HG03064 (cell line): ENCODE measurements around the gene NDUFAB1.
"Not testable (repeated sequence)": the region's sequence is repeated elsewhere in the genome, so short reads cannot be mapped to it uniquely, and the experiment has no call there.

Experiments used
- ATAC-seq: cut with Tn5 transposase; IDR thresholded peaks from one replicate; pipeline ENCODE4 v1.9.1; 2021; ENCODE audit warnings: low read depth; ENCODE audit not compliant: unreplicated experiment

The NDUFAB1 gene

DNA sequence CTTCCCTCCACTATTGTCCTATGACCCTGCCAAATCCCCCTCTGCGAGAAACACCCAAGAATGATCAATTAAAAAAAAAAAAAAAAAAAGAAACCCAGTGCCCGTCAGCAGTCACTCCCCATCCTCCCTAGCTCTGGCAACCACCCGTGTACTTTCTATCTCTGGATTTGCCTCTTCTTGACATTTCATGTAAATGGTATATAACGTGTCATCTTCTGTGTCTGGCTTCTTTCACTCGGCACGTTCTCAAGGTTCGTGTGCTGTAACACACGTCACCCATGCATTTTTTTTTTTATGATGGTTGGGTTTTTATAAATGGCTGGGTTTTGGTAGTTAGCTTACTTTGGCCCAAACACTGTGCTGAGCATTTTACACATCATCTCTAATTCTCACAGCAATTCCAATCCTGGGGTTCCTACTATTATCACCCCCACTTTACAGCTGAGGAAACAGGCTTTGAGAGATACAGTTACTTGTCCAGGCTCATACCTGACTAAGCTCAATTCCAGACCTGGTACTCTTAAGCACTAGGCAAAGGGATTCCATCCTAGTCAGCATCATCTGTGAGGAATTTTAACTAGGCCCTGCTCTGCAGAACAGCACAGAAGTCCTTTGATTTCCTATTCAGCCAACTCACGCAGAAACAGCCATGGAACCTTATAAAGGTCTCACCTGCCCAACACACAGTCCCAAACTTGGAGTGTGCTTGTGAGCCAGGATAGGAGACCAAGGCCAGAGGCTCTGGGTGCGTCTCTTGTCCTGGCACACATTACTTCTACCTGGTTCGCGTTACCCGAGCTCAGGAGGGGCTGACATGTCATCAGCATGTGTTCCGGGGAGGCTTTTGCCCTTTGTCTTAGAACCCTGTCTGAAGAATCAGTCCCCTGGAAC lies 11.7 kb downstream of the NDUFAB1 start:
- ATAC-seq: no peak

DNA sequence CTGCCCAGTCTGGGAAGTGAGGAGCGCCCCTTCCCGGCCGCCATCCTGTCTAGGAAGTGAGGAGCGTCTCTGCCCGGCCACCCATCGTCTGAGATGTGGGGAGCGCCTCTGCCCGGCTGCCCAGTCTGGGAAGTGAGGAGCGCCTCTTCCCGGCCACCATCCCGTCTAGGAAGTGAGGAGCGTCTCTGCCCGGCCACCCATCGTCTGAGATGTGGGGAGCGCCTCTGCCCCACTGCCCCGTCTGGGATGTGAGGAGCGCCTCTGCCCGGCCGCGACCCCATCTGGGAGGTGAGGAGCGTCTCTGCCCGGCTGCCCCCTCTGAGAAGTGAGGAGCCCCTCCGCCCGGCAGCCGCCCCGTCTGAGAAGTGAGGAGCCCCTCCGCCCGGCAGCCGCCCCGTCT lies 12.8 kb downstream of the NDUFAB1 start:
- not testable (repeated sequence) for ATAC-seq

DNA sequence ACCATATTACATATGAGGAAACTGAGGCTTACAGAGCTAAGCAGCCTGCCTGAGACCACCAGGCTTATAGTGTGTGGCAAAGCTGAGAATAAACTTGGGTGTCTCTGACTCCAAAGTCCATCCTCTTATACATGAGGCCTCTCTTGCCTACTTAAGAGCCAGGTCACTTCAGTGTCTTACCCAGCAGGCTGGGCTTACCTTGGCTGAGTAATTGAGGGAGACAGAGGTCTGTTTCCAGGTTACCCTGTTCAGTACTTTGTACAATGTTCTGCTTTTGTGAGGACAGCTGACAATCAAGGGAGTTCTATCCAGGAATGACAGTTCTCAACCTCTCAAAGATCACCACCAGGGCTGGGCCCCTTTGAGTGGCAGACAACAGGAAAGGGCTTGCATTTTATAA lies 14.4 kb downstream of the NDUFAB1 start:
- ATAC-seq: no peak

DNA sequence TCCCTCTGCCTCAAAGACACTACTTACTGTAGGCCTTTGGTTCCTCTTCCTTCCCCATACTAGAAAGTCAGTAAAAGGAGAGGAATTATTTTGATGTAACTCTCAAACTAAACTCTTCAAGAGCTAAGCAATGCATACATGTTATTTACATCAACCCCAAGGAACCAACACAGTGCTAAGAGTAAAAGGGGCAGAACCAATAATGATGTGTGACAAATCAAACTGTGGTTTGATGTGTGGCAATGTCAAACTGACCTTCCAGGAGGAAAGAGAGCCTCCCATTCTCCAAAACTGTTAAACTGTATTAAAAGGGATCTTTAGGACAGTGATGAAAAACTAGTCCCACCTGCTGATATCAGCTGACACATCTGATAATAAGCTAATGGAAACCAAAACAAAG lies 15.7 kb downstream of the NDUFAB1 start:
- ATAC-seq: no peak

DNA sequence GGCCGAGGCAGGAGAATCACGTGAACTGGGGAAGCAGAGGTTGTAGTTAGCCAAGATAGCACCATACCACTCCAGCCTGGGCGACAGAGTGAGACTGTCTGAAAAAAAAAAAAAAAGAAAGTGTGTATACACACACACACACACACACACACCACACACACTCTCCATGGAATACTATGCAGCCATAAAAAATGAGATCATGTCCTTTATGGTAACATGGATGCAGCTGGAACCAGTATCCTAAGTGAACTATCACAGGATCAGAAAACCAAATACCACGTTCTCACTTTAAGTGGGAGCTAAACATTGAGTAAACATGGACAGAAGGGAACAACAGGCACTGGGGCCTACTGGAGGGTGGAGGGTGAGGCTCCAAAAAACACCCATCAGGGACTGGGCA lies 16.7 kb downstream of the NDUFAB1 start:
- no peak for ATAC-seq

DNA sequence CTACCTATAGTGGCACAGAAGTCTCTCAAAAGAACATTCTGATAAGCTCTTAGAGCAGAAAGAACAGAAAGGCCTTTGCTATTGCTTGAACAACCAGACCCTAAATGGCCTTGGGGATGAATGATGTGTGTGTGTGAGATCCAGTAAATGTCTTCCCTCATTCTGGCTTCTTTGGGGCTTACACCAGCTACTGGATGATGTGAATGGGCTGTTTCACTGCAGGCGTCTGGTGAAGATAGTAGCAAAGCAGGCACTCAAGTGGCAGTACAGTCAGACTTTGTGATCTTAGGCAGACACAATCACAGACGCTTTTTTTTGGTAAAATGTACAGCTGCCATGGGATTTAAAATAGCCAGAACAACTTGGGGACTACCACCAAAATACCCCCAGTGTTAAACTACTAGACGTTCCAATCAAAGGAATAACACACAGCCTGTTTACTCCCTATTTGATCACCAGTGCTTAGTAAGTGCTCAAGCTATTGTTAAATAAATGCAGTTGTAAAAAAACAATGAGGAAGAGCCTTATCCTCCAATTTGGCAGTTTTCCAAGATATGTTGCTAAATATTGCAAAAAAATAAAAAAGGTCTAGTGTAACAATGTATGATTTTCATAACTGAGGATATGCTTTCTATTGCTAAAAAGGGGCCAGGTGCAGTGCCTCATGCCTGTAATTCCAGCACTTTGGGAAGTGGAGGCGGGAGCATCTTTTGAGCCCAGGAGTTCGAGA lies 17.9 kb downstream of the NDUFAB1 start:
- ATAC-seq: no peak

DNA sequence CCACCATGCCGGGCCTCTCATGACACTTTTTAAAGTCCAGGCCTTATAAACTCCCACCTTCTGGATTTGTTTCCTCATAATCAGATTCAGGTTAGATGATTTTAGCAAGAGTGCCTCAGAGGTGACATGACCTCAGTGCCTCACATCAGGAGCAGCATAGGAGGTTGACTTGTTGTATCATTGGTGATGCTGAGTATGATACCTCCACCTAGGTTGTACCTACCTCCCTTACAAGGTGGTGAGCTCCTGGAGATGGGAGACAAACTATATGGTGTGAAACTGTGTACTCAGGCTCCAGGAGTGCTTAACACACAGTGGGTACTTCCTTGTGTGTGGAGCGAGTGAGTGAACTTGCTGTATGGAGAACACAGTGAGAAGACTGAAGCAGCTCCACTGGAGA lies 18.6 kb downstream of the NDUFAB1 start:
- ATAC-seq: no peak

DNA sequence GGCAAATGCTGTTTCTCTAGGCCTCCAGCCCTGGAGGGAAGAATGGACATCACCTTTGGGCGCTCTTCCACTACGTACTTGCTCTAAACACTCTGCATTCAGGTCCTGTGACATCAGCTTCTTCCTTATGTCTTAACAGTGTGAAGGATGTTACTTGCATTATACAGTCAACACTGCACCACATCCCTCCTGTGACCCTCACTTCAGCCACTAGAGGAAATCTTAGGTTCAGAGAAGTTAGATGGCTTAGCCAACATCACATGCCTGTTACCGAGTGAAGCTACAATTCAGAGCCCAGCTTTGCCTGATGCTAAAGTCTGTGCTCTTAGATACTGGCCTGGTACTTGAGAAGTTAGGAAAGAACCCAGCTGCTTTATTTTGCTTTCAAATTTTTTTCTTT lies 20.3 kb downstream of the NDUFAB1 start:
- no peak for ATAC-seq

DNA sequence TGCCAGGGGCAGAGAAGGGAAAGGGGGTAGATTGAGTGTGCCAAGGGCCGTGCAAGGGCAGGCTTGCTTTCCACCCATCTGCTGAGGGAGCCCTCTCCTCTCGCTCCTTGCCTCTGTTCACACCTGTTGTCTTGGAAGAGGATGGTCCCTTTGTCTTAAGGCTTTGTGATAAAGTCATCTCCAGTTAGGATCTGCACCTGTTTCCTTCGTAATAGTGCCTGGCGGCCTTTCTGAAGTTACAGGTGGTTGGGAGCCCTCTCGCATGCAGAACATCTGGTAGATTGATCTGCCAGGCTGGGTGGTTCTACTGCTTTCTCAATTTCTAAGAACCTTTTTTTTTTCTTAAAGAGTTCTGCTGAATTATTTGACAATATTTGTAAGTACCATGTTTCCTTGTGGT lies 22.3 kb downstream of the NDUFAB1 start:
- ATAC-seq: no peak

DNA sequence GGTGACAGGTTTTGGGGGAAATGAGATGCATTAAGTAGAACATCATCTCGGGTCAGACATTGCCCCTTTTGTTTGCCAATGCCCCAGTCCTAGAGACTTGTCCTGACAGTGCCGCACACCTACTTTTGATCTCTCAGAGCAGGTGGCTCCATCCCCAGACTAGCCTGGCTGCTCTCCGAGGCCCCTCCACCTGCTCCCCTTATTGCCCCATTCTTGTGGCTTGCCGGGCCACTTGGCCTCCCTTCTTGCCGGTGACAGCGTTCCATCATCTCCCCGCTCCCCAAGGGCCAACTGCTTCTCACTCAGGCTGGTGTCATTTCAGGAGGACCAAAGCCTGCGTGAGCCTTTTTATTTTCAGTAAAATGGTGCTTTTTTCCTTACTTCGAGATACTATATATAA lies 23.7 kb downstream of the NDUFAB1 start:
- ATAC-seq: no peak

DNA sequence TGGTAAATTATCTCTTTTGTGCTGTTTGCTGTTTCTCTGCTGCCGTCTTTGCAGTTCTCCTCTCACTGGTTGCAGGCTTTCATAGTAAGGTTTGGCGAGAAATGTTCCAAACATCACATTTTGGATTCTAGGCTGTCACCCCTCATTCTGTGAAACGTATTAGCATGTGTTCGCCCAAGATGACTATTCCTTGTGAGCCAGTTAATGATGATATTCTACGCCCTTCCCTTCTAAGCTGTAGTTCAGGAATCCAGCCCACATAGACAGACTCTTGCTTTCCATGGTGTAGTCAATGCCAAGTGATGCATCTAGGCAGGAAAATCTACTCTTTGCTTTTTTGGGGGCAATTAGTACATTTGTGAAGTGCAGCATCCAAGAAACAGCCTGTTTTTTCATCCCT lies 24.2 kb downstream of the NDUFAB1 start:
- no peak for ATAC-seq

DNA sequence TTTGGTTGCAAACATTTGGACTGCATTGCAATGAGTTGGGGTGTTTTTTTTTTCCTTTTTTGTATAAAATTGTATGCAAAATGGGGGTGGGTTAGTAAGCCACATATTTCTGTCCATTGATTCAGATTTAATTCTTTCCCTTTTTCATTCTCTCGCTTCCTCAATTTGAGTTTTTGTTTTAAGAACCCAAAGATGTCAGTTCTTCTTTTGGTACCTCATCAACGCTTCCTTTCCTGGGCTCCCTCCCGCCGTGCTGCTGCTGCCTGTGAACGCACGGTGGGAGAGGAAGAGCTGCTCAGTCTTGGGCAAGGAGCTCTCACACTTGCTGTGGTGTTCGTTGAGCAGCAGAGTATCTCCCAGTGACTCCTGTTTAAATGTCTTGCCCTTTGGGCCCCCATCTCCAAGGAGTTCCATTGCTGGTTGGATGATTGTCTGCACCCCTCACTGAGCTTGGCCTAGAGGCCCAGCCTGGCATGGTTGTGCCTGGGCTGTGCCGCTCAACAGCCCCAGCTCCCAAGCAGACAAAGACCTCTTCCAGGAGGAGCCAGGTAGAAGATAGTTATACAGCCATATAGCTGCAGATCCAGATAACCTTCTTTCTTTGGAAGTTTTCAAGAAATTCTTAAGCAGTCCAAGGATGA lies 25.0 kb downstream of the NDUFAB1 start:
- no peak for ATAC-seq

DNA sequence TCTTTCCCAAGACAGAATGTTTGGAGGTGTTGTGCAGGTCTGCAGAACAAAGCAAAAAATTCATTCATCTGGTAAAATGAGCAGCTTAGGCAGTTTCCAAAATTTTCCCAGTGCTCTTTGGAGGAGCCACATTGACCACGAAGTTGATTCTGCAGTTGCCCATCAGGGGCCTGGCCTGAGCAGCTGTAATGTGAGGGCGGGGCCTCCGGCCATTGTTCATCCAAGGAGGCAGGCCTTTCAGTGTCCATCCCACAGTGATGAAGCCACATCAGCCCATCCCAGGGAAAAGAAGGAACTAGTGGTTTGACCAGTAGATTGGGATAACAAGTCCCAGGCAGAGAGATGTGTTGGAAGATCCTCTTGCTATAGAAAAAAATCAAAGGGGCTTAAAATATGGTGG lies 28.5 kb downstream of the NDUFAB1 start:
- no peak for ATAC-seq

DNA sequence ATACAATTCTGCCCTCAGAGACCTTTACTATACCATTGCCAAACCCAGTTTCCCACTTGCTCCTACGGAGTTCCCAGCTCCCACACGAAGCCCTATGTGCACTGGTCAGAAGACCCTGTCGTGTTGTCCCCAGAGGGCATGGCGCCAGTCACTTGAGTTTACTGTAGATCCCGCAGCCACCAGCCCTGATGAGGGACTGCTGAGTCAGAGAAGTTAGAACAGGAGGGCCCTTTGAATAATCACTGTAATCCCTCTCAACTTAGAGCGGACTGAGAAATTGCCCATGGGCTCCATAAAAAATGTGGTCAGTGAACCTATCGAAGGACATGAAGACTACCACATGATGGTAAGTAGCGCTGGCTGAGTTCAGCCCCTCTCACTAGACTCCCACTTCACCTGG lies 29.4 kb downstream of the NDUFAB1 start:
- no peak for ATAC-seq

DNA sequence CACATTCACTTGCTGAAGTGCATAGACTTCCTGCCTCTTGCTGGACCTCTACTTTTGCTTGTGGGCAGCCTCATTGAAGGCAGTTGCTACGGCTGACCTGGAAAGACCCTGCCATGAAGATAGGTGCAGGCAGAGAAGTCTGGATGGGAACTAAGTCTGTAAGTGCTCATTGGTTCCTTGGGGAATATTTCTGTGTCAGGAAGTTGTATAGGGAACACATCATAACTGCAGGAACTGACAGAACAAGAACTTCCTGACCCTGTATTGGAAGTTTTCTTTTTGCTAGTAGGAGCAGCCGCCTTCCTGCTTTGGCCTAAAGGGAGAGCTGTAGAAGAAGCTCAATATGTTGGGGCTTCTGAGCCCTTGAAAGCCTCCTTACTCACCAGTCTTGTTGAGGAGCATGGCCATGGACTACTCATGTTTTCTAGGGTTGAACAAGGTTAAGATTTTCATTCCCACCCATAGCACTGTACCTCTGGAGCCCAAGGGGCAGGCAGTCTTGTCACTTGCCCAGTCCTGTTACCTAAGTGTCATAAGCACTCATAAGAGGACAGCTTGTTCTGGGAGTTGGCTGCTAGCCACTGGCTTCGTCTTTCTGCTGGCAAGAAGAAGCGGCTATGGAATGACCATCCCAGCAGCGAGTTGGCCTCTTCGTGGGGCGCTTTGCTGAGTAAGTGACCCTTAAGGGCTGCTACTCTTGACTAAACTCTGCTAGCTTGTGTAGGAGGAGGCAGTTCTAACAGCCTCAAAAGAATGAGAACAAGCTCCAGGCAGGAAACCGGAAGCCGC lies 31.3 kb downstream of the NDUFAB1 start:
- ATAC-seq: no peak

DNA sequence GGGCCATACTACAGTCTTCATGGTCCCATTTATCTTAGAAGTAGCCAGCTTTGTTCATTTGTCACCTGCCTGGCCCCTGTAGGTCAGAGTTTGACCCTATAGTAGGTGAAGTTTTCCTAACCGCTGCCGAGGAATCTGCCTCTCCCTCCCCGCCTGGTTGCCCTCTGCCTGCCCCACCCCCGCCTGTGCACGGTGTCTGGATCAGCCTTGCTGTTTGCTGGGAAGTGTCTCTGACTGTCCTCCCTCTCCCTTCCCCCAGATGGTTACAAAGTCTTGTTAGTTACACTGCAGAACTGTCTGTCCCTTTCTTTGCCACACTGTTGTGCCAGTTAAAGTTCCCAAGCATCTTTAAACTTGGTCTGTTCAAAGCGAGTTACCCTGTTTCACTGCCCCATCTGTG lies 32.9 kb downstream of the NDUFAB1 start:
- no peak for ATAC-seq

DNA sequence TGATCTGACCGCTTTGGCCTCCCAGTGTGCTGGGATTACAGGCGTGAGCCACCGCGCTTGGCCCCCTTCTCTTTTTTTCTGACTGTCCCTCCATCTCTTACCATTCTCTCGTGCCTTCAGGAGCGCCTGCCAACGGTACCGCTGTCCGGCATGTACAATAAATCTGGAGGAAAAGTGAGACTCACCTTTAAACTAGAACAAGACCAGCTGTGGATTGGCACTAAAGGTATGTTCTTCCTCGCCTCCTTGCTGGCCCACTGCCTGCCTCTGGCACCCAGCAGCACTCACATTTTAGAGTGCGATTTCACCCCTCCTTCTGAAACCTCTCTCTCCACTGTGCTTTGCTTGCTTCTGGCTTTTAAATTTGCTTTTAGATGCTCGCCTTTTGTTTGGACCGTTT lies 33.6 kb downstream of the NDUFAB1 start:
- no peak for ATAC-seq

DNA sequence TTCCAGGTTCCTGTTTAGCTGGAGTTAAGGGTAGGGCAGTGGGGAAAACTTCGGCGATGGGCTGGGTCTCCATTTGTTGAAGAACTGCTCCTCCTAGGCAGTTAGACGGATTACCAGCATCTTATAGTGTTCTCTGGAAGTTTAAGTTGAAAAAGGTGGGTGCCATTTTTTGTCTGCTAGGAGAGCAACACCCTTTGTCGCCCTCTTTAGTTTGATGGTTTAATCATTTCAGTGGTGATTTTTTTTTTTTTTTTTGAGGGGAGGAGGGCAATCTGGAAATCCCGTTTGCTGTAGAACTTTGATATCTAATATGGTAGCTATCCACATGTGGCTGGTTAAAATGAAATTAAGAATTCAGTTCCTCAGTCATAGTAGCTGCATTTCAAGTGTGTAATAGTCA lies 34.5 kb downstream of the NDUFAB1 start:
- no peak for ATAC-seq

DNA sequence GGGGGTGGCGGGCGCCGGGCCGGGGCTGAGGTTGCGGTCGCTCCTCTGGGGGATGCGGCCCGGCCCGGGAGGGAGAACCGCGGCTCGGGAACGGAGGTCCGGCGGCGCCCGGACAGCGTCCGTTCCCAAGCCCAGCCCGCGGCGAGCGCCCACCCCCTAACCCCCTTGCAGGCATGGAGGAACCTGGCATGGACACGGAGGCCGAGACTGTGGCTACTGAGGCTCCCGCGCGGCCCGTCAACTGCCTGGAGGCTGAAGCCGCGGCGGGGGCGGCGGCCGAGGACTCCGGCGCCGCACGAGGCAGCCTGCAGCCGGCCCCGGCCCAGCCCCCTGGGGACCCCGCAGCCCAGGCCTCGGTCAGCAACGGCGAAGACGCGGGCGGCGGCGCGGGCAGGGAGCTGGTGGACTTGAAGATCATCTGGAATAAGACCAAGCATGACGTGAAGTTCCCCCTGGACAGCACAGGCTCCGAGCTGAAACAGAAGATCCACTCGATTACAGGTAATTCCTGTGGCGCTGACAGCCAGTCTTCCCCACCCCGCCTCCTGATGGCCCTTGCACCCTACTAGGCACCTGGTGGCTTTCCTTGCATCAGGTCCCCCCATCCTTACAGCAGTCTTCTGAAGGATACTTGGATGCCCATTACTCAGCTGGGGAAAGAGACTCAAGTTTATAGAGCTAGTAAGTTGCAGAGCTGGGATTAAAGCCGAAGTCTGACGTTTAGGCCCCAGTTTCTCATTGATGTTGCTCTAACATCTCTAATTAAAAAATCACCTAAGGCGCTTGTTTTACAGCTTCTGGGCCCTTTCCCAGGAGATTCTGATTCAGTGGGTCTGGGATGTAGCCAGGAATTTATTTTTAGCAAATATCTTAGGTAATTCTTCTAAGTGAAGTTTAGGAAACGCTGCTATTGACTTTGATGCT lies 38.1 kb downstream of the NDUFAB1 start:
- ATAC-seq: peak; percentile 20
